ENCODE data around the gene ZRANB3.
"Not testable (repeated sequence)": the region's sequence is repeated elsewhere in the genome, so short reads cannot be mapped to it uniquely, and the experiment has no call there.

ZRANB3 gene

GRCh38 chr2:135169900-135170753, 360.9 kb downstream of the ZRANB3 start:
- DNase-seq = no peak

- DNase-seq = no peak
Observed at GRCh38 chr2:135168204-135168856, 362.7 kb downstream of the ZRANB3 start.

GRCh38 chr2:135167273-135167672, 363.7 kb downstream of the ZRANB3 start:
- no peak for DNase-seq

- no peak for DNase-seq
Observed at GRCh38 chr2:135164431-135164830, 366.6 kb downstream of the ZRANB3 start.

- no peak for DNase-seq
Observed at GRCh38 chr2:135163901-135164300, 367.1 kb downstream of the ZRANB3 start.

DNA sequence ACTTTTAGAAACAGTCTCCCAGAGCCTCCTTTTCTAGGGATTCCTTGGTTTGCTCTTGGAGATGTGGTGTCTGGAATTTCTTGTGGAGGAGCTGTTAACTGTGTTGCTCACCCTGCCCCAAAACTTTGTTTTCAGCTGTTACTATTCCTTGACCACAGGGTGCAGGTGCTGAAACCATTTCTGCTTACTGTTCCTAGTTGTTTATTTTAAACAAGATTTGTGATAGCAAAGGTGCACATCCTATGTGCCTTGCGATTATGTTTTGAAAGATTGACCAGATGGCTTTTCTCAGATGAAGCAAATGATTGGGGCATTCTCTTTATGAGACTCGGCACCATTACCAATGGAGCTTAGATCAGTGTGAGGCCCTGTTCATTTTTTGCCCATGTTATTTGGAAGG, 367.7 kb downstream of the ZRANB3 start:
- no peak for DNase-seq

GRCh38 chr2:135162786-135163185, 368.2 kb downstream of the ZRANB3 start:
- no peak for DNase-seq

GRCh38 chr2:135162377-135162776, 368.6 kb downstream of the ZRANB3 start:
- no peak for DNase-seq

GRCh38 chr2:135159191-135159590, 371.8 kb downstream of the ZRANB3 start:
- no peak for DNase-seq

GRCh38 chr2:135157856-135158255, 373.2 kb downstream of the ZRANB3 start:
- DNase-seq = no peak

GRCh38 chr2:135154962-135155361, 376.1 kb downstream of the ZRANB3 start:
- DNase-seq = no peak

- no peak for DNase-seq
Observed at GRCh38 chr2:135152361-135152760, 378.7 kb downstream of the ZRANB3 start.

DNA sequence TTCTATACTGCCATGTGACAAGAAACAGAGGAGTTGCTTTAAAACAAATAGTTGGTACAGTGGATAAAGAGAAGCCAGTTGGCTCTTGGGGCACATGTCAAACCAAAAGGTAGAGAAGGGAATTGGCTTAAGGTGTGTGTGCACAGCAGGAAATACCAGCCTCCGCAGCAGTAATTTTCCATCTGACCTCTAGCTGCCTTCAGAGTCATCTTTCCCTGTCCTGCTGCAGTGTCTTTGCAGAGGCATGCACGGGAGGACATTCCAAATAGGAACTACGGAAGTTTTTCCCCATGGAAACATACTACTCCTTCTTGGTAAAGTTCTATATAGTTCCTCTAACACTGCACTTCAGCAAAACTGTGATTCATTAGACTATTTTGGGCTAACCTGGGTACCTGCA, 379.4 kb downstream of the ZRANB3 start:
- DNase-seq = no peak

DNA sequence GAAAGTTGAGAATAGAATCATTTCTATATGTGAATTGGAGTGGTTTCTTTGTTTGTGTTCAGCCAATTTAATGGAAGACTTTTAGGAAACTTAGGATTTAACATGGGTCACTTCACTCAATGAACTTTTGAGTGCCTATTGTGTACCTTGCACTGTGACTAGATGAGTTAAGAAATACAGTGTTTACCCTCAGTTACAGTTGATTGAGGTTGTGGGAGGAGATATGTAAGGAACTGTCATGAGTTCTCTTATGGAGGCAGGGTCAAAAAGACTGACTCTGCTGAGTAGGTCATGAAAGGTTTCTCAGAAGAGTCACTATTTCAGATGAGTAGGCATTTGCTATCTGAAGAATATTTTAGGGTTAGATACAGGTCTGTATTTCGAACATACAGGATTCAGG, 380.3 kb downstream of the ZRANB3 start:
- no peak for DNase-seq

- DNase-seq = no peak
Observed at GRCh38 chr2:135149251-135149650, 381.8 kb downstream of the ZRANB3 start.

DNA sequence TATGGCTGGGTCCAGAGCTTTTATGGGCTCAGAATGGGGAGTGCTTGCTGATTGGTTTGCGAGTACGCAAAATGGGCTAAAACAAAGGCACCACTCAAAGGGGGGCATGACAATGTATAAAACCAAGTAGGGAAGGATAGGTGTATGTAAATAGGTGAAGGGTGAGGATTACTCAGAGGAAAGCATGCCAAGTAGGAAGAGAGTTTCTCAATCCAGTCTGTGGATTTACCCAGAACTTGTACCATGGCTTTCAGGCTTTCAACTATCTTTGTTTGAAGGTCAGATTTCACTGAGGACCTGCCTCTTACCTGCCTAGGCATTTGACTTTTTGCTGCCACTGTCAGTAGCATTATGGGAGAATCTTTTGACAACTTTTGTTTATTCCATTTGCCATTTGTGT, 386.7 kb downstream of the ZRANB3 start:
- no peak for DNase-seq

DNA sequence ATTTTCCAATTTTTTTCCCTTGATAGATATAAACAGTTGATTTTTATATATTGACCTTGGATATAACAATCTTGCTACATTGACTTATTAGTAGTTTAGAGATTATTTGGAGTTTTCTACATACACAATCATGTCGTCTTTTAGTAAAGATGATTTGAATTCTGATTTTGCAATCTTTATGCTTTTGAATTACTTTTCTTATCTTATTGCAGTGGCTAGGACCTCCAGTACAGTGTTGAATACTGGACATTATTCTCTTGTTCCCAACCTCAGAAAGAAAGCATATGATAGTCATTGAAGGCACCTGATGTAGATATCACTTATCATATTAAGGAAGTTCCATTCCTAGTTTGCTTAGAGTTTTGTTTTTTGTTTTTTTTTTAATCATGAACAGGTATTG, 388.7 kb downstream of the ZRANB3 start:
- DNase-seq = no peak

DNA sequence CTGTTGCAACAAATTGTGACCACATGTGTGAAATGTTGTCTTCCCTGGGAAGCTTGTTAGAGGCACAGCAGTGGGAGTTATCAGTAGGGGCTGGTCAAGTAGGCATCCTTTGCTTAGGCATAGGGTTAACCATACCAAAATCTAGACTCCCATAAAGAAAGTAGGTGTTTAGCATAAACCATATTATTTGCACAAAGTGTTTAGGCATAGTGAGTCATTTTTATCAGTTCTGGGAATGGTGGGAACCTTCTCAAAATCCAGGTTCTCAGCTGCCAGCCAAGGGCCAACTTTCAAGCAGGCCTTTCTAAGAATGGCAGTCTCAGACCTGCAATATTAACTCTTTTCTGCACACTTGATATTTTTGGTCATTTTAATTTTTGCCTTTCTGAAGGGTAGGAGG, 390.4 kb downstream of the ZRANB3 start:
- DNase-seq = no peak

- DNase-seq = no peak
Observed at GRCh38 chr2:135132314-135132713, 398.7 kb downstream of the ZRANB3 start.

DNA sequence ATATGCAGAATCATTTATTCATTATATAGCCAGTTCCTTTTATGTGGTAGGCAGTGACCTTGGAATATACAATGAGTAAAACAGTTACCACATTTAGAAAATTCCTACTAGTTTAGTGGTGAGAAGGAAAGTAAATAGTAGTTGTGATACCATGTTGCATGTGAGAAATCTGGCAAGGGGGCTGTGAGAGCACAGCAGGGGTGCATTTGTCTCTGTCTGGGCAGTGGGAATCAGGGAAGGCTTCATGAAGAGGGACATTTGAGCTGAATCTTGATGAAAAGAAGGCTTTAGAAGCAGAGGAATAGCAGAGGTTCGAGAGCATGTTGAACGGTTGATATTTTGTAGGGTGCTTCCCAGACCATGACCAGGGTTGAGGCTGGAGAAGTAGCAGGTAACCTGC, 400.3 kb downstream of the ZRANB3 start:
- no peak for DNase-seq

DNA sequence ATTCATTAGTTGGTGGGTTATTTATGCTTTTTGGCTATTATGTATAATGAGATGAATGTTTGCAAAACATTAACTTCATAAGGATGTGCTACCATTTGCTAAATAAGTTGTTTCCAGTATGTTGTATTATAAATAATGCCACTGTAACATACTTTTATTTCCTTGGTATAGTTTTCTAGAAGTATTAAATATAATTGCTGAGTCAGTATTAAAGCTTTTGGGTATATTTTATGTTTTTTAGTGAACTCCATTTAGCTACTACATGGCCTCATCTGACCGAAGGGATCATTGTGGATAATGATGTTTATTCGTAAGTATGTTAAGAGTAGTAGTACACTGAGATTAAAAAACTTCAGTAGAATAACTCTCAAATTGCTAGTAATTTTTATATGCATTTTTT, 405.1 kb downstream of the ZRANB3 start:
- DNase-seq = no peak

DNA sequence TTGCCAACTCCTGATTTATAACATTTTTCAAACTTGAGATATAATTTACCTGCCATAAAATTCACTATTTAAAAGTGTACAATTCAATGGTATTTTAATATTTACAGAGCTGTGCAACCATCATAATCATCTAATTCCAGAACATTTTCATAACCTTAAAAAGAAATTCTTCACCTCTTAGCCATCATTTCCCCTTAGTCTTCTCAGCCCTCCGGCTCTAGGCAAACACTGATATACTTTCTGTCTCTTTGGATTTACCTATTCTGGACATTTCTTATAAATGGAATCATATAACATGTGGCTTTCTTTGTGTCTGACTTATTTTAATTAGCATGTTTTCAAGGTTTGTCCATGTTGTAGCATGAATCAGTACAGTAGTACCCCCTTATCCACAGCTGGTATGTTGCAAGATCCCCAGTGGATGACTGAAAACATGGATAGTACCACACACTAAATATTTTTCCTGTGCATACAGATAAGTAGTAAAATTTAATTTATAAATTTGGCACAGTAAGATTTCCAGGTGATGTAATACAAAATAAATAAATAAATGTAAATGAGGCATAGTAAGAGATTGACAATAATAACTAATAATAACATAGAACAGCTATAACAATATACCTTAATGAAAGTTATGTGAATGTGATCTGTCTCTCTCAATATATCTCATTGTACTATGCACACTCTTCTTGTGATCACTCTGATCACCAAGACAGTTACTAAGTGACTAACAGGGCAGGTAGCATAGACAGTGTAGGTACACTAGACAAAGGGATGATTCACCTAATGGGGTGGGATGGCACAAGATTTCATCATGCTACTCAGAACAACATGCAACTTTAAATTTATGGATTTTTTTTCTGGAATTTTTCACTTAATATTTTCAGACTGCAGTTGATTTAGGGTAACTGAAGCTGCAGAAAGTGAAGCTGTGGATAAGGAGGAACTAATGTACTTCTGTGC, 405.8 kb downstream of the ZRANB3 start:
- no peak for DNase-seq

GRCh38 chr2:135121658-135122039, 409.4 kb downstream of the ZRANB3 start:
- not testable (repeated sequence) for DNase-seq

Measured in activated CD4-positive, CD25-positive, alpha-beta regulatory T cell (primary cell).